ENCODE measurements around the gene FDCSP.
A peak's percentile ranks its signal among the peaks of the same experiment; 100 is the strongest.
"Not testable (repeated sequence)": the region's sequence is repeated elsewhere in the genome, so short reads cannot be mapped to it uniquely, and the experiment has no call there.

The FDCSP gene

DNA sequence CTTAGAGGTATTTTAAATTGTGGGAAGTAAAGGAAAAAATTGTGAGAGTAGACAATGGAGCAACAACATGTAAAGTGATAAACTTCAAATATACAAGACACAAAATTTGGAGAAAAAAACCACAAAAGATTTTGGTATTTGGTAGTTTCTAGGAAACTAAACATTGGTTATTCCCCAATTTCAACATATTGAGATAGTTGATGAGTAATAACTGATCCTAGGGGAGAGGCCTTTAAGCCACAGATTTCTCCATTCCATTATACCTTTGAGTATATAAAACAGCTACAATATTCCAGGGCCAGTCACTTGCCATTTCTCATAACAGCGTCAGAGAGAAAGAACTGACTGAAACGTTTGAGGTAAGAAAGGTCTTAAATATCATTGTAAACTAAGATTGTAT lies at the start of gene FDCSP:
Gene FDCSP, plus strand, starts transcription at position 301 of the 400 bp plus-strand sequence. CDS start 5,071 bp downstream, outside the sequence.
- DNase-seq: no peak

DNA sequence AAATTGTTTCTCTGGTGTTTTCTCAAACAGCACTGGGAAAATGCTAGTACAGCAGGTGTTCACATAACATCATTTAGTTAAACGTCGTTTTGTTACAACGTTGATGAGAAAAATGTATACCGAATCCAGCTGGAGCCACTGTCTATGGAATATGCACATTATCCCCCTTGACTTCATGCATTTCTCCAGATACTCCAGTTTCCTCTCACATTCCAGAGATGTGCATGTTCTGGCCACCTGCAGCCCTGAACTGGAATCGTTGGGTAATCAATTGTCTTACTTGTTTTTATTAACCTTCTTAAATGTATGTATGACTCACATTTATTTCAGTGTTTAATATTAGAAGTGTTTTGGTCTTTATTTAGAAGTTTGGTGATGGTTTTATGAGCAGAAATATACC lies 48.8 kb upstream of the FDCSP start:
- DNase-seq: no peak

DNA sequence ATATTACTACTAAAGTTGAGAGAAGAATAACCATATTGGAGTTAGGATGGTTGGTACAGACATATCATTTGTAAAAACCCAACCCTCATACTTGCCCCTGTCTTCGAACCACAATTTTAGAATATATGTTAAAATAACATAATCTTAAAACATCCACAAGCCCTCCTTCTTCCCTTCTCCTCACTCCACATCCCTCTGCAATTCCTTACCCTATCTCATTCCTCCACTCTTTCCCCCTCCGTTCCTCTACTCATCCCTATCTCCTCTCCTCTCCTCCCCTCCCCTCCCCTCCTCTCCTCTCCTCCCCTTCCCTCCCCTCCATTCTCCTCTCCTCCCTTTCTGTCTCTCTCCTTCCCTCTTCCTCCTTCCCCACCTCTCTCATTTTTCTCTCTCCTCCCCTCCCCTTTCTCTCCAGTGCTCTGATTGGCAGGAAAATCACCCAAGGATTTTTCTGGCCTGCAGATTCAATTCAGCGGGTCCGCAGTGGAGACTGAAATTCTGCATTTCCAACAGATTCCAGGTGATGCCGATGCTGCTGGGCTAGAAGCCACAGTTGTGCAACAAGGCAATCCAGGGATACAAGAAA lies 47.8 kb upstream of the FDCSP start:
- DNase-seq: no peak

DNA sequence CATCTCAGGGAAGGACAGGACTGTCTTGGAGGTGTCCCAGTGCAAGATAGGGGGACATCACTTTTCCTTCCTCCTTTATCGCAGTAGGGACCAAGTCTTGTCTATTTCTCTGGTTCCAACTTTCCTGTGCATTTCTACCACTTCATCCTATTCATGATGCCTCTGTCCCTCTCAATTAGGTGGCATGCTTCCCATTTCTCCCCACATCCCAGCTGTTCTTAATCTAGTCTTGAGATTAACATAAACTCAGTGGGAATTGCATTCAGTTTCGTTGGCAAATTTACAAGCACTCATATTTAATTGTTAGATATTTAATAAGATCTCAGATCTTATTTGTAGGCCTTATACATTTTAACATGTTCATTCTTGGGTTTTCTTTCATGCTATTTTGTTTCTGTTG lies 46.1 kb upstream of the FDCSP start:
- DNase-seq: no peak

DNA sequence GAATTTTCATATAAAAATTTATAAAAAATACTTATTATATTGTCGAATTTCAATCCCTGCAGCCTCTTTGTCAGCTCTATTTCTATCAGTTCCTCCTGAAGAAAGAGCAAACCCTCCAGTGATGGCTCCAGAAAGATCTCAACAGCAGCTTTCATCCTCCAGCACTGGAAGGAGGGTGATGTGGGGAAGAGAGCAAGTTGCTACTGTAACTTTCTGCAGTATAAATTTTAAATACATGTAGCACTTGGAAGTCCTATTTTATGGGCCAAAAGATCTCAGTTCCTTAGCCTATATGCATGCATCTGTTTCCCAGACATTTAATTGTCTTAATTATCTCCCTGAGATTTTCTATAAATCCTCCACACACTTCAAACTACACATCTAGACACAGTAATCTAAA lies 44.1 kb upstream of the FDCSP start:
- no peak for DNase-seq

DNA sequence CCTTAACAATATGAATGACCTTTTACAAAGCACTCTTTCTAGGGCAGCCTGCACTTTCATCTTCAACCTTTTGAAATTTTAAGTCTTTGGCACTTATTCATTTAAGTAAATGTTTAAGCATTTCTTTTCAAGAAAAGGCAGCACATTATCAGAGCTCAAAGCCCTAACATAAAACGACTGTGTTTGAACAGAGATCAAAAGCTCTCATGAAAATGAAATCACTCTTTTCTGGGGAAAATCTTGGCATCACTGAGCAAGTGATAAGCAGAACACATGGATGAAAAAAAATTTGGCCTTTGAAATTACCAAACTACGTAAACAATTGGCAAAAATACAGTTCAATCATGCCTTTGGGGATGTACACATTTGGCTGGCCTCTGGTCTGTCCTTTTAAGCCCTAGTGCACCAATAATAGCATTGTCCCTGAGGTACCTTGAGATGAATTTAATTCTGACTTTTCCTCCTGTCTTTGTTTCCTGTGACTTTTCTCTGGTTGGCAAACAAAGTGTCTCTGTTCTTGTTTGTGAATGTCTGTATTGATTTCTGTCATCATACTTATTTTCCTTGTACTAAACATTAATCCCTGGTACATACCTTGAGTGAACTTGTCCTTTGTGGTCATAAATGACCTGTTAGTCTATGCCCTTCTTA lies 43.3 kb upstream of the FDCSP start:
- no peak for DNase-seq

DNA sequence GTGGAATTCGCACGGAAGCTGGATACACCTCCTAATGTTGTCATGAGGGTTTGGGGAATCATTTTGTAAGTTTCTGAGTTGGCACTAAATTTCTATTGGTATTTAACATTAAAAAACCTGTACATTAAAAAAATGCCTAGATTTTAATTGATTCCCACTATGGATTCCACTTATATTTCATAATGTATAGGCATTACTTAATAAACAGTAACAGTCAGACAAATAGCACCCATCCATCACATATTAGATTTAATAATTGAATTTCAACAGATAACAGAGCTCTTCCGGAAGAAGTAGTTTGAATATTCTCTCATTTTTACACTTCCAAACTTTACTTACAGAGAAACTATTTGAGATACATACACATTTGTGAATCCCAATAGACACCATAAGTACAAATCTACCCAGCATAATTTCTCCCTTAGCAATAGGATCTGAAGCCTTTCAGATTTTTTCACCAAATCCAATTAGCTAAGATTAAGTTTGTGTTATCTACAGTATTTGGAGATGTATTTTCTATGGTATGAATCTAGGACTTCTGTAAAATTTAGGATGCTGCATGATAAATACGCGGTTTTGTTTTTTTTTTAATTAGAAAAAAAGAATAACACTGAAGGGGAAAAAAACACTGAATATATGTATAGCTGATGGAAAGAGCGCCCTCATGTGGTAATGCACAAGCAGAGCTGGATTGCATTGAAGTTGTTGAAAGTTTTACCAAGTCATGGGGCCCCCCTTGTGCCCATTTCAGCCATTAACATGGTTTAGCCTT lies 42.6 kb upstream of the FDCSP start:
- peak; percentile 21 for DNase-seq

DNA sequence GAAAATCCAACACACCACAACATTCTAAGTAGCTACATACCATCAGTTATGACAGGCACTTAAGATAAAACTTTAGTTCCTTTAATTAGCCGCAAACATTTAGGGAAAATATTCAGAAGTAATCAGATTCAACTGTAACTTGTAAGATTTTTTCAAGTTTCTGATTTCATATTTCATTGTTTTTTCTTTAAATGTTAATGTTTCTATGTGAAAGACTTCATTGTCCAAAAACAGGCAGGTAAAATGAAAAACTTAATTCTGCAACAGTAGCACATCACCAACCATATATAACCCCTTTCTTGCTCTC lies 42.0 kb upstream of the FDCSP start:
- no peak for DNase-seq

DNA sequence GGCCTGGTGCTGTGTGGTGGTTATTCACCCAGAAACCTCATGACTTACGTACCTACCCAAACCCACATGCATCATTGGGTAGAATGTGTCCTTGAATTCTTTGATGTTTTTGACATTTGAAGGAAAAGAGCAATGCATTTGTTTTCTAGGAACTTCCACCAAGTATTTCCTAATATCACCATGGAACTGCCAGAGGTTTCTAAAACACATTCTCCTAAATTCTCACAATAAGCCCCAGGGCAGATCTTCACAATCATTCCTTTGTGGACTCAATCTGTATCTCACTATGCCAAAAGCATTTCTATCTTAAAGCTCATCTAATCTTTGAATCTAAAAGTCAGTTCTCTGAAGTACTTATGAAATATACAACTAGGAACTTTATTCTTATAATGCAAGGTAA lies 38.7 kb upstream of the FDCSP start:
- DNase-seq: no peak

DNA sequence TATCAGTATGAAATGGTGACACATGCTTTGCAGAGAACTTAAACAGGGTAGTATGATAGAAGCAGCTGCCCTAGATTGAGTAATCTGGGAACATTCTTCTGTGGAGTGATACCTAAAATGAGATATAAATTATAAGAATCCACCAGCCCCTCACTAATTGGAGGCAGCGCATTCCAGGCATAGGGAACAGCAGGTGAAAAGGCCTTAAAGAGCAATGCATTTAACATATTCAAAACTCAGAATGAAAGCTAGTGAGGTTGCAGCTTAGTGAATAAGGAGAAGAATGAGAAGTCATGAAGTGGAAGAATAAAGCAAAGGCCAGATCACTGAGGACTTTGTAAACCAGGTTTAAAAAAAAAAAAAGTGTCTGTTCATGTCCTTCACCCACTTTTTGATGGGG lies 35.3 kb upstream of the FDCSP start:
- no peak for DNase-seq

DNA sequence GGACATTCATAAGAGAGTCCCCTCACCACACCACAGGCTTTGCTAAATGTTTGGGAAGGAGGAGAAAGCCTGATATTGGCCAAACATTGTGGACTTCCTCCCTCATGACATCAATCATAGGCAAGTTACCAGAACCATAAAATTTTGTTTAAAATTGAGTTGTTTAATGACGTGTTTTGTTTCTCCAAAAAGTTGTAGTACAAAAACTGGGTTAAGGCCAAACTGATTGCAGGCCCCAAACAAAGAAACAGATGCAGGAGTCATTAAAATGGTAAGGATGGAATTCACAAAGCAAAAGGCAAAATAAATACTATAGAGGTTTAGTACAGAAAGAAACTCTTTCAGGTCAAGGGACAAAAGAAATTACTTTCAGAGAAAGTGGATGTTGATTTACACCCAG lies 34.3 kb upstream of the FDCSP start:
- no peak for DNase-seq

DNA sequence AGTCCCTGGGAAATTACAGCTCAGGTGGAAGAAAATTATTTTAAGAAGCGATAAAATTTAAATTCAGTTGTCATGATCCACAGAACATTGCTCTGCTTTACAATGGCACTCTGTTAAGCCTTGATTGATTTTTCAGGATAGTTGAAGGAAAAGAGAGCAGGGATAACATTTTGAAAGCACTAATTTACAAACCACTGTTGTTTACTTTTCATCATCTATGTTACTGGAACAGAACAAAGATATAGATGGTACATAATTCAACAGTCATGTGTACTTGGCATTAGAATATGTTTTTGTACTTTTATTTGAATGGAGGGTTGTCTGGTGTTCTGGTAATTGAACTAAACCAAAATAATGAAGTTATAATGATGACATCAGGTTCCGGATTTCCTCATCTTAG lies 33.0 kb upstream of the FDCSP start:
- DNase-seq: no peak

DNA sequence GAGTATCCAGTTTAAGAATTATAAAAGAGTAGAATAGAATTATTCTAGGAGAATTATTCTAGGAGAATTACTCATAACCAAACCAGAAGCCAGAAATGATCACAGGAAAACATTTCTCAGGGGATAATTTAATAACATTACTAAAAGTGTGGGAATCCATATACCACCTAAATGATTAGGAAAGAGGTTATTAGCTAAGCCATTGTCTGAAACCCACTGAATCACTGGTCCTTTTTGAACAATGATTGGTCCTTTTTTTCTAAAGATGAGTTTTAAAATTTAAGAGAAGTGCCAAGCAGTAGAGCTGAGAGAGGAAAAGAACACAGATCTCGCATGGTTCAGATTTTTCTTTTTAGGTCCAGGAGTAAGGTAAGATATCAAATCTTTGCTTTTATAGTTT lies 30.5 kb upstream of the FDCSP start, which contains the start of gene ODAM:
Gene ODAM, plus strand, starts transcription at position 301 of the 400 bp plus-strand sequence. CDS start 819 bp downstream, outside the sequence.
- no peak for DNase-seq

DNA sequence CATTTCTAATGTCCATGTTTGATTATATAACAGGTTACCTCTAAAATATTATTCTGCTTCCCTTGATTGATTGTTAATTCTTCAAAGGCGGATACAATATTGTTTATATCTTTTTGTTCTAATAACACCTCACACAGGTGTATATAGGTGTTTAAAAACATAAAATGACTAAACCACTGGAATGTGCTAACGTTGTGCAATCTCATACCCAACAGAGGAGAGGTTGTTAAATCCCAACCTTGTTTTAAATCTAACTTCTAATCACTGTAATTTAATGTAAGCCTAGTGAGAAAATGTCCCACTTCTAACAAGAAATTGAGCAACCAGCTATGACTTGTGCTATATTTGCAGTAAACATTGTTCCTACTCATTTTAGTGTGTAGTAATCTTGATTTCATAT lies 29.1 kb upstream of the FDCSP start:
- no peak for DNase-seq

DNA sequence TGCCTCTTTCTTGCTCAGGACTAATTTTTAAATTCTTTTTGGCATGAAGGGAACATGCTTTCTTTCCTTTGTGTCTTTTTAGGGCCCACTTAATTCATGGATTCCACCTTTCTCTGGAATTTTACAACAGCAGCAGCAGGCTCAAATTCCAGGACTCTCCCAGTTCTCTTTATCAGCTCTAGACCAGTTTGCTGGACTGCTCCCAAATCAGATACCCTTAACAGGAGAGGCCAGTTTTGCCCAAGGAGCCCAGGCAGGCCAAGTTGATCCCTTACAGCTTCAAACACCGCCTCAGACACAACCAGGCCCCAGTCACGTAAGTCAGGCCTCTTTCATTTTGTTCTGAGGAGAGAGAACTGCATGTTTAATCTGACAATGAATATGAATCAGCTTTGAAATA lies 28.1 kb upstream of the FDCSP start:
- no peak for DNase-seq

DNA sequence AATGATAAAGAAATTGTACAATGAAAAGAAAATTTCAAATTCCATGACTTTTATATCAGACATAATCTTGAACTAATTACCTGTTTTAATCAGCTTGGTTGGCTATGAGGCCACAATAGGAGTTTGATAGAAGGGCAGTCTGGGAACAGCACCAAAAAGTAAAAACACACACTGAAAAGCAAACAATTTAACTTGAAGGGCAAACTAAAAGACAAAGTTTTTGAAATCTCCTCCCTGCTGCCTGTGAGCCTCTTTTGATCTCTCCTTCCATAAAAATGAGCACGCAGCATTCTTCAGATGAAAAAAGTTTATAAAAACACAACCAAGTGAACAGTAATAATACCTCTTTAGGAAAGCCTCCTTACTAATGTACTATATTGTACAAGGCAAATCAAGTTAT lies 22.3 kb upstream of the FDCSP start:
- DNase-seq: no peak

DNA sequence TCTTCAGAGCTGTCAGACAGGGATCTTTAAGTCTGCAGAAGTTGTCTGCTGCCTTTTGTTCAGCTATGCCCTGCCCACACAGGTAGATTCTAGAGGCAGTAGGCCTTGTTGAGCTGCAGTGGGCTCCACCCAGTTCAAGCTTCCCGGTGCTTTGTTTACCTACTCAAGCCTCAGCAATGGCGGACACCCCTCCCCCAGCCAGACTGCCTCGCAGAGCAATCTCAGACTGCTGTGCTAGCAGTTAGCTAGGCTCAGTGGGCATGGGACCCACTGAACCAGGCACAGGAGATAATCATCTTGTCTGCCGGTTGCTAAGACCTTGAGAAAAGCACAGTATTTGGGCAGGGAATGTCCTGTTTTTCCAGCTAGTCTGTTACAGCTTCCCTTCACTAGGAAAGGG lies 13.2 kb upstream of the FDCSP start:
- not testable (repeated sequence) for DNase-seq

DNA sequence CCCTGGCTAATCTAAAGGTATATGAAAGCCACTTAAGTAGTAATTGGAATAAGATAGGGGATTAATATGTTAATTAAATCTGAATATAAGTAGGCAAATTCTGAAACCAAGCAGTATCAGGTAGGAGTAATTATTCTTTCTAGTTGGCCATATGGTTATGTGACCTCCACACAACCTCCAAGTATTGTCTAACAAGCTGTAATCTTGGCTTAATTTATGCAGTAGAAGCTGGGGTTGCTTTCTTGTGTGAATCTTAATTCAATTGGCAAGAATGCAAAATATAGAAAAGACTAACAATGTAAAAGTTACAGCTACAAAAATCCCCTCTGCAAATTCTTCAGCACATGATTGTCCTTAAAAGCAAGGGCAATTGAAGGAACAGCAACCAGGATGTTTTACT lies 9.8 kb upstream of the FDCSP start:
- DNase-seq: not testable (repeated sequence)

DNA sequence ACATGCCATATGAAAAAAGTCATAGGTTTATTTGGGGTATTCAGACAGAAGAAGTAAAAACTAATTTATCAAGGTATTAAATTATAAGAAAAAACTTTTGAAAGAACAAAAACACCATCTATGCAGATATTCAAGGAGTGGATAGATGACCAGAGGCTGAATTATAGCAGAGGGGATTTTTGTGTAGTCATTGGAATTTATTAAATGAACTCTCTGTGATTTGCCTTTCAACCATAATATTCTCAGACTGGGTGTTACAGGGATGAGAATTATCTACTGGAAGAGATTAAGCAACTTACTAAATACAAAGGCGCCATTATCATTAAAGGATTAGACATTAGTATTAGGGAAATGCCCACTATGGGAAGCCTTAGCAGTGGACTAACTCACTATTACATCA lies 9.4 kb upstream of the FDCSP start:
- not testable (repeated sequence) for DNase-seq

DNA sequence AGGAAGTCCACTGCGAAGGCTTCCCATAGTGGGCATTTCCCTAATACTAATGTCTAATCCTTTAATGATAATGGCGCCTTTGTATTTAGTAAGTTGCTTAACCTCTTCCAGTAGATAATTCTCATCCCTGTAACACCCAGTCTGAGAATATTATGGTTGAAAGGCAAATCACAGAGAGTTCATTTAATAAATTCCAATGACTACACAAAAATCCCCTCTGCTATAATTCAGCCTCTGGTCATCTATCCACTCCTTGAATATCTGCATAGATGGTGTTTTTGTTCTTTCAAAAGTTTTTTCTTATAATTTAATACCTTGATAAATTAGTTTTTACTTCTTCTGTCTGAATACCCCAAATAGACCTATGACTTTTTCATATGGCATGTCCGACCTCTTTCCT lies 4.5 kb upstream of the FDCSP start:
- not testable (repeated sequence) for DNase-seq

DNA sequence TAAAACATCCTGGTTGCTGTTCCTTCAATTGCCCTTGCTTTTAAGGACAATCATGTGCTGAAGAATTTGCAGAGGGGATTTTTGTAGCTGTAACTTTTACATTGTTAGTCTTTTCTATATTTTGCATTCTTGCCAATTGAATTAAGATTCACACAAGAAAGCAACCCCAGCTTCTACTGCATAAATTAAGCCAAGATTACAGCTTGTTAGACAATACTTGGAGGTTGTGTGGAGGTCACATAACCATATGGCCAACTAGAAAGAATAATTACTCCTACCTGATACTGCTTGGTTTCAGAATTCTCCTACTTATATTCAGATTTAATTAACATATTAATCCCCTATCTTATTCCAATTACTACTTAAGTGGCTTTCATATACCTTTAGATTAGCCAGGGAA lies 4.1 kb upstream of the FDCSP start:
- not testable (repeated sequence) for DNase-seq

DNA sequence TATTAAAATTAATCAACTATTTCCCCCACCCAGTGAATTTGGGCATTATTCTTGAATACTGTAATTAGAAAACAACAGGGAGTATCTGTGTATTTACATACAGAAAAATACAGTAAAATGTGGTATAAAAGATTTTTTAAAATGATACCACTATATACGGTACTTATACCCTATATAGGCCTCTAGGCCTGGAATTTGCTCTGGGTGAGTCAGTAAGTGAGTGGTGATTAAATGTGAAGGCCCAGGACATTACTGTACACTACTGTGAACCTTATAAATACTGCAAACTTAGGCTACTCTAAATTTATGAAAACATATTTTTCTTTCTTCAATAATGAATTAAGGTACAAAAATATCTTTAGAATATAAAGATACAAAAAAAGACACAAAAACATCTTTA lies 10.2 kb downstream of the FDCSP start:
- no peak for DNase-seq

DNA sequence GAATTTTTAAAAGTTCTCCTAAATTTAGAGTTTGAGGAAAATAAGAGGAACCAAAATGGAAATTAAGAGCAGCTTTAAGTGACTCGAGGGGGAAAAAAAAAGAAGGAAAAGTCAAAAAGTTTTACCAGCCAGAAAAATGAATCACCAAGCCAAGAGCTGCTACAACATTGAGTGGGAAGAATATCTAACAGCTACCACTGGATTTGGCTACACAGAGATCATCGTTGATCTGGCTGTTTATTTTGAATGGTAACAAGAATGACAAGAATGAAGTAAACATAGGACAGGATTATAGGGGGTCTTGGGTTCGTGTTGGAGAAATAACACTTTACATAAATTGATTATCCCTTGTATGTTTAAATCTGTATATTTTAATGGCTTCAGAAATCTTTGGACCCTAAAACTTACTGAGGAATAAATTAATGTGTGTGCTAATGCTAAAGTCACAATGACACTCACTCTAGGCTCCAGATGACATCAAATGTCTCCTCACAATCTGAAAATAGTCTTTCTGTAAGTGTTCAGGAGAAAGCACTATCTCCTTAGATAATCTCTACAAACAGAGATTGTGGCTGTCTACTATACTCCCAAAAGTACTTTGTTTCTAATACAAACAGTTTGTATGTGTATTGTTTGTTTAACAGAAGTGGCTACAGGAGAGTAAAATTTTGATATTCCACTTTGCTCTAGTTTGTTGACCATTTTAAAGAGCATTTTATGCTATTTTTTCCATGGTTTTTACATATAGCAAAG lies 13.4 kb downstream of the FDCSP start:
- DNase-seq: no peak
